Spleen (tissue), 7 donors: ENCODE measurements around the gene INPP4B.

Source experiments
- CTCF ChIP-seq, 11 experiments: fragments of 200-600 bp in 7 of 11; fragments of 450-650 bp in 4 of 11; sonication (generic) in 4 of 11; IDR thresholded peaks in 8 of 11; conservative IDR thresholded peaks in 3 of 11; 1 replicate in 7 of 11; 2 replicates in 4 of 11; pipeline versions ENCODE4 v1.4.0 to v1.8.0; 2016 to 2021; ENCODE audit warnings: antibody characterized with exemption in 11 of 11, inconsistent platforms in 4 of 11, mild to moderate bottlenecking in 1 of 11
- POLR2A ChIP-seq, 3 donors: fragments of 450-650 bp; IDR thresholded peaks; one replicate each; pipeline ENCODE4 v1.5.1; 2017; ENCODE audit warnings: antibody characterized with exemption in 3 of 3, mild to moderate bottlenecking in 1 of 3
- donor health status: DM: no; HTN: no; CAD: no; lungs with moderate emphysema.
- donor health status: DM: no; HTN: no; CAD: no.
- donor health status: DM: no; HTN: no; CAD: no.

GRCh38 chr4:142703694-142704309 is 142.3 kb downstream of the INPP4B start:
- TF ChIP-seq CTCF (IDR thresholded peaks at IDR 0.05 in 8 of 11, conservative IDR thresholded peaks at IDR 0.05 in 3 of 11) (no peak), POLR2A (IDR thresholded peaks at IDR 0.05) (no peak)
